Activated CD8-positive, alpha-beta memory T cell treated with anti-CD3 and anti-CD28 coated beads for 36 hours (primary cell): ENCODE data around the gene FLYWCH1. TPM values are rescaled to one million over a fixed set of nuclear protein-coding genes. Genes with fewer than 3 reads are reported as not detected.
"Not testable (repeated sequence)": the region's sequence is repeated elsewhere in the genome, so short reads cannot be mapped to it uniquely, and the experiment has no call there.

Experiments used
- CTCF ChIA-PET: fragments of 350-600 bp; sonication (Branson Sonifier 250); formaldehyde crosslinking; loops from one replicate; lab custom pipeline; 2021; ENCODE audit warnings: antibody characterized with exemption; lab: Charles Lee
- POLR2A ChIA-PET: fragments of 350-600 bp; sonication (Branson Sonifier 250); formaldehyde crosslinking; loops from one replicate; lab custom pipeline; 2021; ENCODE audit warnings: antibody characterized with exemption; lab: Charles Lee
- total RNA-seq, 2 experiments: library from RNA; stranded (reverse); gene quantifications; one replicate each; pipeline ENCODE4 v1.2.3, GENCODE V29; 2021

FLYWCH1 gene
- total RNA-seq, 2 experiments from 2014 or later, result 33.2 to 34.4 TPM

DNA sequence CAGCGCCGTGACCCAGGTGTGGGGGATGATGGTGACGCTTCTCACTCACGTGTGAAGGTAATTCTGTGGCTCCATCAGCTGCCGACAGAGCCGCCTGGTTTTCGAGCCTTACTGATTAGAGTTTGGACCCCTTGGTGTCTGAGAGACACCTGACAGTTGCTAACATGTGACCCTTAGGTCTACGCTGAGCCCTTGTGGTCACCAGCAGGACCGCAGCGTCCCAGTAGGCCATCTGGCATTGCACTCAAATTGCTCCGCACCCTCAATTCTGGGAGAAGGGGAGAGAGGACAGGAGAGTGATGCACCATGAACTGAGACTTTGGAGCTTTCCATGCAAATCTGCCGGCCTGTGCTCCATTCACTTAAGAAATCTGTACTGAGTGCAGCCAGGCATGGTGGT, 2.5 kb downstream of the FLYWCH1 start:
- POLR2A ChIA-PET, result no interaction called here
- CTCF ChIA-PET, result interaction anchor here (3.7 kb wide), 1 partner anchor 13 kb away, joined by 19 read pairs; no protein-coding TSS in a partner anchor

DNA sequence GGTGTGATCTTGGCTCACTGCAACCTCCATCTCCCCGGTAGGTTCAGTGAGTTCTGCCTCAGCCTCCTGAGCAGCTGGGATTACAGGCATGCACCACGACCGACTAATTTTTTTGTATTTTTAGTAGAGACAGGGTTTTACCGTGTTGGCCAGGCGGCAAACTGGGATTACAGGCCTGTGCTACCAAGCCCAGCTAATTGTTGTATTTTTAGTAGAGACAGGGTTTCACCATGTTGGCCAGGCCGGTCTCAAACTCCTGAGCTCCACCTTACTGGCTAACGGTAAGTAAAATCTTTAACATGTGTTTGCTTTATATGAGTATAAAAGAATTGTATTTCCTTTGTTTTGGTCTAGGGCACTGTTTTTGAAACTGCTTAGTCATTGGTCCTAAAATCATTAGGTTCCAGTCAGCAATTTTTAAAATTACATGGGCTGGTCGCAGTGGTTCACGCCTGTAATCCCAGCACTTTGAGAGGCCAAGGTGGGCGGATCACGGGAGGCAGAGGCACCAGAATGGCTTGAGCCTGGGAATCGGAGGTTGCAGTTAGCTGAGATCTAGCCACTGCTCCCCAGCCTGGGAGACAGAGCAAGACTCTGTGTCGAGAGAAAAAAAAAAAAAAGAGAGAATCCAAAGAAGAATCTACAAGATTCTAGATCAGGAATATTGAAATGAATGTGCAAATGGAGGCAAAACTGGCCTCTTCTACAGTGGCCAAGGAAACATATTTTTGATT, 3.6 kb downstream of the FLYWCH1 start:
- ChIA-PET POLR2A (no interaction called here), CTCF (interaction anchor here (2.8 kb wide), 1 partner anchor 12 kb away, joined by 15 read pairs; no protein-coding TSS in a partner anchor)

DNA sequence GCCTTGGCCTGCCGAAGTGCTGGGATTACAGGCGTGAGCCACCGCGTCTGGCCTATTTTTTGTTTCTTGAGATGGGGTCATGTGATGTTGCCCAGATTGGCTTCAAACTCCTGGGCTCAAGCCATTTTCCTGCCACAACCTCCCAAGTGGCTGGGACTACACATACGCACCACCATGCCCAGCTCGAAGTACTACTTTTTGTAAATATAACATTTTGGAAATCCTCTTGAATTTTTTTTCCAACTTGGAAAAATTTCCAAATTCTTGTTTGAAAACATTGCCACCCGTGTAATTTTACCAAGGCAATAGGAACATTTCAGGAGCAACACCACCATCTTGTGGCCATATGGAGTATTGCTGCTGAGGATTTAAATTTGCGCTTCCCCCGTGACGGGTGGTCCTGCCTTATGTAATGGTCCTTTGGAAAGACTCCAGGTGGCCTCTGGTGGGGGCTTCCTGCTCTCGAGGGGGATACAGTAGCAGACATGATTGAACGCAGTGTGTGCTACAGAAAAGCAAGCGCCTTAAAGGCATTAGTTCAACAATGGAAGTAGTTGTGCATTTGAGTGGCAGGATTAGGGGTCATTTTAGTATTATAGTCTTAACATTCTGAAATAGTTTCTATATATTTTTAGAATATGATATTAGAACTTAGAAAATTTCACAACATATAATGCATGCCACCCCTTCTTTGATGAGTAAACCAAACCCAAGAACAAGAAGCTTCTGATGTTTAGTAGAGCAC, 8.0 kb downstream of the FLYWCH1 start:
- ChIA-PET POLR2A (interaction anchor here (0.6 to 1.0 kb wide), 2 partner anchors 8 to 1381 kb away, joined by 3 read pairs; partner anchors contain the start of gene FLYWCH1), CTCF (interaction anchor here (0.7 to 3.0 kb wide), 10 partner anchors 8 to 142 kb away, joined by 3 to 22 read pairs (median 4); partner anchors contain the start of gene FLYWCH1)

DNA sequence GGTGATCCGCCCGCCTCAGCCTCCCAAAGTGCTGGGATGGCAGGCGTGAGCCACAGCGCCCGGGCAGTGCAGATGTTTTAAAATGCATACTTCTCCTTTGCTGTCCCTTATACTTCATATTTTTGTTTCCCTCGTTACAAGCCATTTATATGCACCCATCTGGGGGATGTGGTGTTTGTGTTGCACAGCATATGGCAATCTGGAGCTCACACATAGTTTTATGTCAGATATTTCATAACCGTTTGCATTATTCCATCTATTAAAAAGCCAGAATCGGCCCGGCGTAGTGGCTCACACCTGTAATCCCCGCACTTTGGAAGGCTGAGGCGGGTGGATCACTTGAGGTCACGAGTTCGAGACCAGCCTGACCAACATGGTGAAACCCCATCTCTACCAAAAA, 11.8 kb downstream of the FLYWCH1 start:
- POLR2A ChIA-PET, result no interaction called here
- CTCF ChIA-PET, result interaction anchor here (1.3 to 1.4 kb wide), 2 partner anchors 38 to 55 kb away, joined by 3 to 5 read pairs; no protein-coding TSS in a partner anchor

DNA sequence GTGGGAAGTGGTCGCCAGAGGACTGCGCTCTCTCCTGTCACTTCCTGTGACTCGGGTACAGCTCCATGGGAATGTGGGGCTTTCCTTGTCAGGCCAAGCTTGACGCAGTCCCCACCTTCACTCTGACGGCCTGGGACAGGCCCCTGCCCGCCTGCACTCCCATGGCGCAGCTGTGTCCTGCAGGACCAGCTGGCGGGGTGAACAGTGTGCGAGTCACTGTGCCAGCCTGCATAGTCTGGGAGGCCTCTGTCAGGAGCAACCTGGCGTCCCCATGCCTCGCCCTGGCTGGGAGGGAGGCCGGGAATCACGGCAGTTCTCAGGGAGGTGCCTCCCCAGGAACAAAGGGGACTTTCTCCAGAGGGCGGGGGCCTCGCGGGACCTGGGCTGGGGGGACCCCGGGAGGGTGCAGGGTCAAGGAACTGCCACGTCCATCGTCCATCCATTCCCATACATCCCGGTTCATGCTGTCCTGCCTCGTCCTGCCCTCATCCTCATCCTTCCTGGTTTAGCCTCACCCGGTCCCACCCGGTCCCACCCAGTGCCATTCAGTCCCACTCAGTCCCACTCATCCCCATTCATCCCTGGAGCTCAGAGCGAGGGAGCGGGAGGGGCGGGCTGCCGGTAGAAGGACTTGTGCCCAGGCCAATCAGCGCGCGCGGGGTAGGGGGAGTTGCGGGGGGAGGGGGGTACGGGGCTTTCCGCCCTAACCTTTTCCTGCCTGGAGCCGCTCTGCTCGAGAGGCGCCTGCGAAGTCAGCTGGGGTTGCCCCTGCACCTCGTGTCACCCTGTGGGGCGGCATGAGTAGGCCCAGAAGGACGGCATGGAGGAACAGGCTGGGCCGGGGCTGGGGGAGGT, 13.4 kb downstream of the FLYWCH1 start:
- POLR2A ChIA-PET, result no interaction called here
- CTCF ChIA-PET, result interaction anchor here (0.6 to 1.4 kb wide), 2 partner anchors 48 to 56 kb away, joined by 3 read pairs; no protein-coding TSS in a partner anchor

DNA sequence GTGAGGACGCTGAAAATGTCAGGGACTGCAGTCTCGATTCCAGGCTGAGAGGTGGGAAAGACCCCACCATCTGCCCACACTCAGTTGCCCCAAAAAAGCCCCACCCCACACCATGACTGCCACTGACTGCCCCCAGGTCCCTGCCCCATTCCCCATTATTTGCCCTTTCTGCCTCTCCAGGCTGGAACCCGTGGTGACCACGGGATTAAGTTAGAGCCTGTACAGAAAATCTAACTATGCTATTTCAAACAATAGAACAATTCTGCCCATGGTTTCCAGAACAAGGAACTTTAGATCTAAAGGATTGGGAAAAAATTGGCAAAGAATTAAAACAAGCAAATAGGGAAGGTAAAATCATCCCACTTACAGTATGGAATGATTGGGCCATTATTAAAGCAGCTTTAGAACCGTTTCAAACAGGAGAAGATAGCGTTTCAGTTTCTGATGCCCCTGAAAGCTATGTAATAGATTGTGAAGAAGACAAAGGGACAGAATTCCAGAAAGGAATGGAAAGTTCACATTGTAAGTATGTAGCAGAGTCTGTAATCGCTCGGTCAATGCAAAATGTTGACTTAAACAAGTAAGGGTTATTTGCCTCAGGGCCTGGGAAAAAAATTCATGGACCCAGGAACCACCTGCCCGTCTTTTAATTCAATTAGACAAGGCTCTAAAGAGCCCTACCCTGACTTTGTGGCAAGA, 14.4 kb downstream of the FLYWCH1 start:
- CTCF ChIA-PET, result interaction anchor here (0.6 to 1.7 kb wide), 17 partner anchors 10 to 437 kb away, joined by 3 to 19 read pairs (median 6); partner anchors contain the start of genes FLYWCH1 and FLYWCH2
- POLR2A ChIA-PET, result interaction anchor here (0.8 kb wide), 1 partner anchor 15 kb away, joined by 3 read pairs; no protein-coding TSS in a partner anchor

DNA sequence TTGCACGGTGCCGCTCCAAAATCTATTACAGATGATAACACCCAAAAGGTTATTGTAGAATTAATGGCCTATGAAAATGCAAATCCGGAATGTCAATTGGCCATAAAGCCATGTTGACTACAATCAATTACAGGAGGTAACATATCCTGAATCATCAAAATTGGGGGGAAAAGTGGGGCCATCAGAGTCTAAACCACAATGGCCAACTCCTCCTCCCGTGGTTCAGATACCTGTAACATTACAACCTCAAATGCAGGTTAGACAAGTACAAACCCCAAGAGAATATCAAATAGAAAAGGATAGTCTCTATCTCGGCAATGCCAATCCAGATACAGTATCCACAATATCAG, 14.9 kb downstream of the FLYWCH1 start:
- ChIA-PET POLR2A (interaction anchor here (0.8 to 1.0 kb wide), 2 partner anchors 15 to 52 kb away, joined by 3 to 5 read pairs; no protein-coding TSS in a partner anchor), CTCF (interaction anchor here (0.6 to 1.7 kb wide), 19 partner anchors 10 to 337 kb away, joined by 3 to 19 read pairs (median 4); partner anchors contain the start of genes FLYWCH1 and FLYWCH2)

DNA sequence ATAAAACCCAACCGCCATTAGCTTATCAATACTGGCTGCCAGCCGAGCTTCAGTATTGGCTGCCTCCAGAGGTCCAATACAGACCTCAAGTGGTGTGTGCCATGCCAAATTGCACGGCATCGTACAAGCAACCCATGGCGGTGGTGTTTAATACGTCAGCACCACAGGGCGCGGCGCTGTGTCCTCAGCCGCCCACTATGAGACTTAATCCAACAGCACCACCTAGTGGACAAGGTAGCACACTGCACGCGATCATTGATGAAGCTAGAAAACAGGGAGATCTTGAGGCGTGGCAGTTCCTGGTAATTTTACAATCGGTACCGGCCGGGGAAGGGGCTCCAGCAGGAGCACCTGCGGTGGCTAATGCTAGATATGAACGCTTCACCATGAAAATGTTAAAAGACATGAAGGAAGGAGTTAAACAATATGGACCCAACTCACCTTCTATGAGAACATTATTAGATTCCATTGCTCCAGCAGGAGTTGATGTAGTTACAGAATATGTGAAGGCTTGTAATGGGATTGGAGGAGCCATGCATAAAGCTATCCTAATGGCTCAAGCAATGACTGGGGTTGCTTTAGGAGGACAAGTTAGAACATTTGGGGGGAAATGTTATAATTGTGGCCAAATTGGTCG, 15.4 kb downstream of the FLYWCH1 start:
- POLR2A ChIA-PET, result interaction anchor here (0.8 to 1.0 kb wide), 2 partner anchors 16 to 52 kb away, joined by 3 to 5 read pairs; no protein-coding TSS in a partner anchor
- CTCF ChIA-PET, result interaction anchor here (0.5 to 1.7 kb wide), 28 partner anchors 9 to 338 kb away, joined by 3 to 19 read pairs (median 4); partner anchors contain the start of genes FLYWCH1, FLYWCH2, KREMEN2 and PAQR4

DNA sequence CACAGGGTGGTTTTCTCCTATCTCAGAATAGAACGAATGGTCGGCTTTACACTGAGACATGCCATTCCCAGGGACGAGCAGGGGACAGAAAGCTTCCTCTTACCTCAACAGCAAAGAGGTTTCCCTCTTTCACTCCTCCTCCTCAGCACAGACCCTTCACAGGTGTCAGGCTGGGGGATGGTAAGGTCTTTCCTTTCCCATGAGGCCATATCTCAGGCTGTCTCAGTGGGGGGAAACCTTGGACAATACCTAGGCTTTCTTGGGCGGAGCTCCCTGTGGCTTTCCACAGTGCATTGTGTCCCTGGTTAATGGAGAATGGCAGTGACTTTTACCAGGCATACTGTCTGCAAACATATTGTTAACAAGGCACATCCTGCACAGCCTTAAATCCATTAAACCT, 16.4 kb downstream of the FLYWCH1 start:
- CTCF ChIA-PET, result interaction anchor here (1.9 kb wide), 1 partner anchor 60 kb away, joined by 5 read pairs; no protein-coding TSS in a partner anchor
- POLR2A ChIA-PET, result not testable (repeated sequence)

DNA sequence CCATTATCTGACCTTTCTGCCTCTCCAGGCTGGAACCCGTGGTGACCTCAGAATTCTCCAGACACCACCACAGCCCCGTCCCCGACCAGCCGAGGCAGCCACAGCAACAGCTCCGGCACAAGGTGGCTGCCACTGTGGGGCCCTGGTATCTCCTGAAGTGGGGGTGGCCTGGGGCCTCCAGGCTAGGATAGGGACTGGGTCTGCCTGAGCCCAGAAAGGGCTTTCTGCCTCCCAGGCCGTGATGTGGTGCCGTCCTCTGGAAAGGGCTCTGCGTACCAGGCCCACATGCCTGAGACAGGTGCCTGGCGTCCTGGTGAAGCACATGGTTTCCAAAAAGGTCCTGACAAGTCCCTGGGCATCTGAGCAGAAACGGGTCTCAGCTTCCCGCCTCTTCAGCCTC, 17.1 kb downstream of the FLYWCH1 start:
- POLR2A ChIA-PET, result no interaction called here
- CTCF ChIA-PET, result interaction anchor here (1.9 kb wide), 1 partner anchor 60 kb away, joined by 5 read pairs; no protein-coding TSS in a partner anchor

DNA sequence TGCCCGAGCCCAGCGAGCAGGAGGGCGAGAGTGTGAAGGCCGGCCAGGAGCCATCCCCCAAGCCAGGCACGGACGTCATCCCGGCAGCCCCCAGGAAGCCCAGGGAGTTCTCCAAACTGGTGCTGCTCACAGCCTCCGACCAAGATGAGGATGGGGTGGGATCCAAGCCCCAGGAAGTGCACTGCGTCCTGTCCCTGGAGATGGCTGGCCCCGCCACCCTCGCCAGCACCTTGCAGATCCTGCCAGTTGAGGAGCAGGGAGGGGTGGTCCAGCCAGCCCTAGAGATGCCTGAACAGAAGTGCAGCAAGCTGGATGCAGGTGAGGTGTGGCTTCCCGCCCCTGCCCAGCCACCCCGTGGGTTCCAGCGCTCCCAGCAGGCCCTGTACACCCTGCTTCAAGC, 18.0 kb downstream of the FLYWCH1 start:
- ChIA-PET CTCF (interaction anchor here (1.9 kb wide), 1 partner anchor 61 kb away, joined by 5 read pairs; no protein-coding TSS in a partner anchor), POLR2A (no interaction called here)

DNA sequence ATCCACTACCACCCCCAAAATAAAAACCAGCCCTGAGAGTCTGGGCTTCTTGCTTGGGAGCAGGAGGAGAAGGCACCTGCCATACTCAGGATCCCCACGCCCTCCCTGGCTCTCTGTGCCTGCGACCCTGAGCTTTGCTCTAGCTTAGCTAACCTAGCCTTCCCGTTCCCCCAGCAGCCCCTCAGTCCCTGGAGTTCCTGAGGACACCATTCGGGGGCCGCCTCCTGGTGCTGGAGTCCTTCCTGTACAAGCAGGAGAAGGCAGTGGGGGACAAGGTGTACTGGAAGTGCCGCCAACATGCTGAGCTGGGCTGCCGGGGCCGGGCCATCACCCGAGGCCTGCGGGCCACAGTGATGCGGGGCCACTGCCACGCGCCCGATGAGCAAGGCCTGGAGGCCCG, 18.5 kb downstream of the FLYWCH1 start:
- ChIA-PET CTCF (interaction anchor here (1.9 kb wide), 1 partner anchor 62 kb away, joined by 5 read pairs; no protein-coding TSS in a partner anchor), POLR2A (no interaction called here)

DNA sequence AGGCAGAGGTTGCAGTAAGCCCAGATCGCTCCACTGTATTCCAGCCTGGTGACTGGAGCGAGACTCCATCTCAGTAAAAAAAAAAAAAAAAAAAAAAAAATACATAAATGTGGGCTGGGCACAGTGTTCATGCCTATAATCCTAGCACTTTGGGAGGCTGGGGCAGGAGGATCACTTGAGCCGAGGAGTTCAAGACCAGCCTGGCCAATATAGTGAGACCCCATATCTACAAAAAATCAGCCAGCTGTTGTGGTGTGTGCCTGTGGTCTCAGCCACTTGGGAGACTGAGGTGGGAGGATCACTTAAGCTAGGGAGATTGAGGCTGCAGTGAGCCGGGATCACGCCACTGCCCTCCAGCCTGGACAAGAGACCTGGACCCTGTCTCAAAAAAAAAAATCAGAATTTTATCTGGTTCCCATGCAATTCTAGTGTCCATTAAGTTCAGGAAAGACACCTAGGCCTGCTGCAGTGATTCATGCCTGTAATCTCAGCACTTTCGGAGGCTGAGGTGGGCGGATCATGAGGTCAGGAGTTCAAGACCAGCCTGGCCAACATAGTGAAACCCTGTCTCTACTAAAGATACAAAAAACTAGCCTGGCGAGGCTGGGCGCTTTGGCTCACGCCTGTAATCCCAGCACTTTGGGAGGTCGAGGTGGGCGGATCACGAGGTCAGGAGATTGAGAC, 19.6 kb downstream of the FLYWCH1 start:
- CTCF ChIA-PET, result interaction anchor here (0.7 to 0.9 kb wide), 7 partner anchors 30 to 250 kb away, joined by 3 to 4 read pairs (median 3); no protein-coding TSS in a partner anchor
- POLR2A ChIA-PET, result not testable (repeated sequence)

DNA sequence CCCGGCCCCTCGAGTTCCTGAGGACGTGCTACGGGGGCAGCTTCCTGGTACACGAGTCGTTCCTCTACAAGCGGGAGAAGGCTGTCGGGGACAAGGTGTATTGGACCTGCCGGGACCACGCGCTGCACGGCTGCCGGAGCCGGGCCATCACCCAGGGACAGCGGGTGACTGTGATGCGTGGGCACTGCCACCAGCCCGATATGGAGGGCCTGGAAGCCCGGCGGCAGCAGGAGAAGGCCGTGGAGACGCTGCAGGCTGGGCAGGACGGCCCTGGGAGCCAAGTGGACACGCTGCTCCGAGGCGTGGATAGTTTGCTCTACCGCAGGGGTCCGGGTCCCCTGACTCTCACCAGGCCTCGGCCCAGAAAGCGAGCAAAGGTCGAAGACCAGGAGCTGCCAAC, 21.4 kb downstream of the FLYWCH1 start:
- CTCF ChIA-PET, result no interaction called here
- POLR2A ChIA-PET, result no interaction called here

DNA sequence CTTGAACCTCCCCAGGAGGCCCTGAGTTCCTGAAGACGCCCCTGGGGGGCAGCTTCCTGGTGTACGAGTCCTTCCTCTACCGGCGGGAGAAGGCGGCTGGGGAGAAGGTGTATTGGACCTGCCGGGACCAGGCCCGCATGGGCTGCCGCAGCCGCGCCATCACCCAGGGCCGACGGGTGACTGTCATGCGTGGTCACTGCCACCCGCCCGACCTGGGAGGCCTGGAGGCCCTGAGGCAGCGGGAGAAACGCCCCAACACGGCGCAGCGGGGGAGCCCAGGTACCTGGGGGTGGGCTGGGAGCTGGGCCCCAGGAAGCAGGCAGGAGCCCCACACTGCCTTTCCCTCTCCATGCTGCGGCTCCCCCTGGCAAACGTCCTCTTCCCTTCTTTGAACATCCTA, 22.0 kb downstream of the FLYWCH1 start:
- ChIA-PET POLR2A (no interaction called here), CTCF (no interaction called here)

DNA sequence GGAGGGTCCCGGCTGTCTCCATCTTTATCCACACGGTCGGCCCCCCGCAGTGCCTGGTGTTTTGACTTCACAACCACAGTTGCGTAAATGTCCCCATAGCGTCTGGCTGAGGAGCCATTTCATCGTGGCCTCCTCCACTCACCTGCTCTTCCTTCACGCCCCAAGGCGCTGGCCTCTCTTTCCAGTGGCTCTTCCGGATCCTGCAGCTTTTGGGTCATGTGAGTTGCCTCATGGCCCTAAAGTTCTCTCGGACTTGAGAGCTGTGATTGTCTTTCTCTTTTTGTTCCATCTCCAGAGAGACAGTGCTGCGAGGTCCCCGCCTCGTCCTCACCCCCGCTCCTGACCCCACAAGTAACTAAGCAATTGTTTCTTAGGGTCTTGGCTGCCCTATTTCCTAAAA, 22.7 kb downstream of the FLYWCH1 start:
- POLR2A ChIA-PET, result no interaction called here
- CTCF ChIA-PET, result interaction anchor here (1.1 kb wide), 1 partner anchor 190 kb away, joined by 3 read pairs; no protein-coding TSS in a partner anchor
